Fibroblast of skin of abdomen (primary cell): ENCODE data around the gene HVCN1. TPM values are rescaled to one million over a fixed set of nuclear protein-coding genes. Genes with fewer than 3 reads are reported as not detected.
"Not testable (repeated sequence)": the region's sequence is repeated elsewhere in the genome, so short reads cannot be mapped to it uniquely, and the experiment has no call there.

Experiments
- DNase-seq: peaks from one replicate; pipeline ENCODE4 v3.0.0-alpha.2; 2013
- polyA plus RNA-seq, 2 experiments: library from polyadenylated mRNA; unstranded; fragments of 120-200 nt; gene quantifications; one replicate each; pipeline ENCODE4 v1.2.1, GENCODE V29; 2013; ENCODE audit not compliant: insufficient read length in 2 of 2

HVCN1 gene
- polyA plus RNA-seq (2013, experiment 1 of 2; ENCODE audit: insufficient read length): 4.1 TPM
- 3.8 TPM for polyA plus RNA-seq (2013, experiment 2 of 2; ENCODE audit: insufficient read length)

DNA sequence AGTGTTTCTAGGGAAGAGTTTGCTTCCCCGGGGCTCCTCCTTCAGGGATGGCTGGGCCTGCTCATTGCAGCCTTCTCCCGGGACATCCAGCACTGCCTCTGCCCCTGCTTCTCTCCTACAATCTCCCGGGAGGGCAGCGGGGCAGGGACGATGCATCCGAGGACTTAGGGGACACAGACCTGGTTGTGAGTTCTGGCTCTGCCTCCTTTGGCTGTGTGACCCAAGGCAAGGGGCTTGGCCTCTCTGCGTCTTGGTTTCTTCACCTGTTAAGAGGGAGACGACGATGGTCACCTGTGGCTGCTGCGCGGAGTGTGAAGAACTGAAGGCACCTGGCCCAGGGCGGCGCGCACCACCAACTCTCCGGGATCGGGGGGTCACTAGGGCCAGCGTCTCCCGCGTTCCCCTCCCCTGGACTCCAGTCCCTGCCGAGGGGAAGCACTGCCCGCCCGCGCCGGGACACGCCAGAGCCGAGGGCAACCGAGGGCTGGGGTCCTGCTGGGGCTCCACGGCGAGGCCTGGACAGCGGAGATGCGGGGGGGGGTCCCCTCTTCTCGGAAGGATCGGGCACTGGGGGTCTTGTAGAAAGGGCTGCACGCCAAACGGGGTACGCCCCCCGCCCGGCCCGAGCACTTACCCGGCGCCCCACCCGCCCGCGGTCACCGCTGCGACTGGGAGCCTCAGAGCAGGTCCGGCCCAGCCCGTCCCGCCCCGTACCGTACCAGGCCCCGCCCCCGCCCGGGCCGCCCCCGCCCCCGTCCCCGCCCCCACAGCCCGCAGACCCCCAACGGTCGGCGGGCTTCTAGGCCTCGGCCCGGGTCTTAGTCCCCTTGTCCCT lies at the start of gene HVCN1:
Gene HVCN1 (minus strand): TSS at position 670 of the 835 bp plus-strand sequence. CDS start 5,870 bp downstream, outside the sequence.
- peak; percentile 5 for DNase-seq

GRCh38 chr12:110737532-110737931 lies 48.6 kb upstream of the HVCN1 start:
- no peak for DNase-seq

DNA sequence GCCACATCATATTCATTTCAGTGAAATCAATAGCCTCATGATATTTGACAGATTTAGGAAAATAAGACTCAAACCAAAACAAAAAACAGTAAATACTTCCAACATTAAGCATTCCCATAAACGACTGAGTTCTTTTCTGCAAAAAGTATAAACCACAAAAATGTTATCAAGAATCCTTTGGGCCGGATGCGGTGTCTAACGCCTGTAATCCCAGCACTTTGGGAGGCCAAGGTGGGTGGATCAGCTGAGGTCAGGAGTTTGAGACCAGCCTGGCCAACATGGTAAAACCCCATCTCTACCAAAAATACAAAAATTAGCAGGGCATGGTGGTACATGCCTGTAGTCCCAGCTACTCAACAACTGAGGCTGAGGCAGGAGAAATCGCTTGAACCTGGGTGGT lies 48.1 kb upstream of the HVCN1 start:
- not testable (repeated sequence) for DNase-seq

DNA sequence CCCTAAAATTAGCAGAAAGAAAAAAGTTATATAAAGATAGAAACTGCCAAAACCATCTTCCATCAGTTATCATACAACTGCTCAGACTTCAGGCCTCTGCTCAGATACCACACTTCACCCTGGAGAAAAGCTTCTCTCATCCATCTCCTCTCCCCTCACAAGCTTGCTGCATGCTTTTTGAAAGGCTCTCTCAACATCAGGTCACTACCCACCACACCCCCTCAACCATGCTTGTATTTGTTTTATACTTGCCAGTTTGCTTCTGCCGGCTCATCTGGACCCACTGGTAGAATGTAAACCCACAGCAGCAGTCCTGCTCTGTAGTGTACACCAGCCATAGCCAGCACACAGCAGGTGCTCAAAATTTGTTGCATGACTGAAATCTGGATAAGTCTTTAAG lies 45.0 kb upstream of the HVCN1 start:
- DNase-seq: no peak

DNA sequence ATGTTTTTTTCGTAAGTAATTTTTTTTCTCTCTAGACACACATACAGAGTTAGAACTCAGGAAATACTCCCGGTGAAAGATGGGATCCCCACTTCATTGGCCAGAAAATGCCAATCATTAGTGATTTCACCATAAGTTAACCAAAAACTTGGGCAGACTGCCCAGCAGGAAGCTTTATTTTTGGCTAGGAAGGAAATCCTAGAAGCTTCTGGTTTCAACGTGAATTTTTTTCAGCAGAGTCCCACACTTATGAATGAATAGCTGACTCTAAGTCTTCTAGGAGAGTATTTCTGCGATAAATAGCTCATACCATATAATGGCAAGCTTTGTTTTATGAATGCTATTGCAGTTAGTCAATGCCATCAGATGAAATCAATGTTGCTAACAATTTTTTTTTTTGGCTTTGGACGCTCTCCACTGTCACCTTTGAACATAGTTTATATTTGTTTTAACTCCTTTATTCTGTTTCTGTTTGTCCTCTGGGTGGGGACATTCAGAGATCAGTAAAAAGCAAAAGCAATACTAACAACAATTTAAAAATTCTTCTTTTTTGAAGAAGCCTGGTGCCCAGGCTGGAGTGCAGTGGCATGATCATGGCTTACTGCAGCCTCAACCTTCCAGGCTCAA lies 44.3 kb upstream of the HVCN1 start:
- DNase-seq: peak; percentile 66

DNA sequence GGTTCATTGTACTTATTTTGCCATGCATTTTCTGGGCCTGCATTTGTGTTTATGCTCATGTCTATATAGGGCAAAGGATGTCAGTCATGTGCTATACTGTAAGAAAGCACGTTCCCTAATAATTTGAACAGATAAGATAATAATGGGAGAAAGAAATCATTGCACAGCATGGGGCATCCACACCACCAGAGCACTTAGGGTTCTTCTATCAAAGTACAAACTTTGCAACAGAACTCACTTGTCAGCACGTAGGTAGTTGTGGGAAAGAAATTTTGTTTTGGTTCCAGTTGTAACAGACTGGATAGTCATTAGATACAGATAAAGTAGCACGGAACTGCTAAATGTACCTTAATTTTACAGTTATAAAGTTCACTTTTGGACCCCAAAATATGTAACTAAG lies 43.7 kb upstream of the HVCN1 start:
- no peak for DNase-seq

DNA sequence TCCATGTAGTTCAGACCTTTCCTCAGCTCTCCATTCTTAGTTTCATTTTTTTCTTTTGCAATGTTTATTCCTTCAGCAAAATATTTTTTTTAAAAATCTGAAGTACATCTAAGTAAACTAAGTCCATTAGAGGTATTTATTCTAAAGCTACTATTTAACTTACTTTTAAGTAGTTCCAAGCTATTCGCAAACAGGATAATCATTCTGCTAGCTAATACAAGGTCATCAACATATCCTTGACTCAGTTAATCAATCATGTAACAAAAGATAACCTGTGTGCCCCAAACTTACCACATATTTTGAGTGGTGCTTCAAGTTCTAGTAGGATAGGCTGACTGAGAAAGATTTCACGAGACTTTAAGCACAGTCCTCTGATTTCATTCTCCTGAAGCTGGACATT lies 42.6 kb upstream of the HVCN1 start:
- no peak for DNase-seq

GRCh38 chr12:110728628-110729027 lies 39.7 kb upstream of the HVCN1 start:
- DNase-seq: no peak

DNA sequence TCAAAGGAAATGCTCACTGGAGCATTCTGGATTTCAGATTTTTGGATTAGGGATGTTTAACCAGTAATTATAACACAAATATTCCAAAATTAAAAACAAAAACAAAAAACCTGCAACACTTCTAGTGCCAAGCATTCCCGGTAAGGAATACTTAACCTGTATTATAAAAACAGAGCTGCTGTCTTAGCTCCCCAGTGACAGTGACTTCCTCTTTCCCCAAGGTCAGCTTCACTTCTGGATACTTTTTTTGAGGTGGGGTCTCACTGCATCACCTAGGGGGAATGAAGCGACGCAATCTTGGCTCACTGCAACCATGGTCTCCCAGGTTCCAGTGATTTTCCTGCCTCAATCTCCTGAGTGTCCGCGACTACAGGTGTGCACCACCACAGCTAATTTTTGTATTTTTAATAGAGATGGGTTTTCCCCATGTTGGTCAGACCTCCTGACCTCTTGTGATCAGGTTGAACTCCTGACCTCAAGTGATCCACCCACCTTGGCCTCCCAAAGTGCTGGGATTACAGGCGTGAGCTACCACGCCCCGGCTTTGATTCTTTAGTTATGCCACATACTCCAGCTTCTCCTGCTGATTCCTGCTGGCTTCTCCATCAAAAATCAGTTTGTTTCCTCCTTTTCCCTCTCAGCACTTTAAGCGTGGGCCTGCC lies 37.9 kb upstream of the HVCN1 start:
- DNase-seq: no peak

DNA sequence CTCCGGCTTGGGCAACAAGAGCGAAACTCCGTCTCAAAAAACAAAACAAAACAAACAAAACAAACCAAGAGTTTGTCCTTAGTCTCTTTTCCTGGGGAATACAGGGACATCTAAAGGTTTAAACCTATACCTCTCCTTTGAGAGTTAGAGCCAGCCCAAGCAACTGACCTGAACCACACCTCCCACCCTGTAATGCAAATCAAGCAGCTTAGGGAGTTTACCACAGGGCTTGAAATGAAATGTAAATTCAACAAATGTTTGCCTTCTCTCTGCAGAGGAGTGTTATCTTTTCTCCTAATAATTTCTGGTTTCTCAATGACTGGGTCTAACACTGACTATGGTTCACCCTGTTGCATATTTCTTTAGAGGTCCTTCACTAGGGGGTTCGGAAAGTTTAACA lies 37.1 kb upstream of the HVCN1 start:
- DNase-seq: no peak

DNA sequence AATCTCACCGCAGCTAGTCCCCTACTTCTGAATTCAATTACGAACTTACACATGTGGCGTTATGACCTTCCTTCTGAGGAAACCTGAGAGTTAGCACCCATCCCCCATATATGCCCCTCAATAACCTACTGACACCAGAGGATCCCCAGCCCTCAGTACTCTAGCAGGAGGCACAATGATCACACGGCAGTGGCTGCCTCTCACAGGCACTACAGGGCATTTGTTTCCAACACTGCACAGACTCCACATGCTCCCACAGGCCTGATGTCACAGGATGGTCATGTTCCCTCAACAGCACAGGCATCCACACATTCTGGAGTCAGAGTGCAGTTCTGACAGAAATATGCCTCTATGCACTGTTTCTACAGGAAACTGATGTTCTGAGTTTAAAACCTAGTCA lies 36.4 kb upstream of the HVCN1 start:
- DNase-seq: no peak

GRCh38 chr12:110722892-110723291 lies 34.0 kb upstream of the HVCN1 start:
- not testable (repeated sequence) for DNase-seq

GRCh38 chr12:110721570-110721969 lies 32.7 kb upstream of the HVCN1 start:
- no peak for DNase-seq

DNA sequence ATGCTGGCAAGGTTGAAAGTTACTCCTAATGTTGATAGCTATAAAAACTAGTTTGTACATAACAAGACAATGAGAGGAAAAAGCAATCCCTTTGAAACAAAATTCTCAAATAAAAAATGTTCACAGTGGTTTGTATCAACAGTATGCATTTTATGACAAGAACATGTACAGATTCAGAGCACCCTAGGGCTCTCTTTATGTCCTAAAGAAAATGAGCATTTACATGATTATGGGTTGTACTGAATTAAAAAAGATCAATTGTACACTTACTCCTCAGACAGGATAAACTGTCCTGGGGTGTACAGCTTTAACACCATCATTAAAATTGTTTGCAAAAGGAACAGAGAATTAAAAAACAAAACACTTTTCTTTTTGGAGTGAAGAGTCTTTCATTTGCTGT lies 31.6 kb upstream of the HVCN1 start:
- DNase-seq: no peak

GRCh38 chr12:110718222-110718908 lies 29.4 kb upstream of the HVCN1 start:
- DNase-seq: no peak

DNA sequence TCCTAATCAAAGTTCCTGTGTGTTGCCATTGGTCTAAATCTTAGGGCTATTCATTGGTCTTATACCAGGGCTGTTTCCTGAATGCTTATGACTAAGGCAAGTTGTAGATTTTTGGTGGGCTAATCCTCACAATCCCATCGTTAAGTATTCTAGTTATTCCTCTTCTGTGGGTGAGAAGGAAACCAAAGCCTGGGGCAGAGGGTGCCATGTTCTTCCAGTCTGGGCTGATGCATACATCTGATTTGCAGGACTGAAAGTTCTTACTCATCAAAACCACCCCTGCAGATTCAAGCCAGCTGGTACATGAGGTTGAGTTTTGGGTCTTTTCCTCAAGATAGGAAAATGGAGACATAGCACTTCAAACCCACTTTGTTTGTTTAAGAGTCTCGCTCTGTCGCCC lies 28.1 kb upstream of the HVCN1 start:
- no peak for DNase-seq

GRCh38 chr12:110708917-110709316 lies 20.0 kb upstream of the HVCN1 start:
- no peak for DNase-seq

GRCh38 chr12:110705309-110705708 lies 16.4 kb upstream of the HVCN1 start:
- DNase-seq: no peak

DNA sequence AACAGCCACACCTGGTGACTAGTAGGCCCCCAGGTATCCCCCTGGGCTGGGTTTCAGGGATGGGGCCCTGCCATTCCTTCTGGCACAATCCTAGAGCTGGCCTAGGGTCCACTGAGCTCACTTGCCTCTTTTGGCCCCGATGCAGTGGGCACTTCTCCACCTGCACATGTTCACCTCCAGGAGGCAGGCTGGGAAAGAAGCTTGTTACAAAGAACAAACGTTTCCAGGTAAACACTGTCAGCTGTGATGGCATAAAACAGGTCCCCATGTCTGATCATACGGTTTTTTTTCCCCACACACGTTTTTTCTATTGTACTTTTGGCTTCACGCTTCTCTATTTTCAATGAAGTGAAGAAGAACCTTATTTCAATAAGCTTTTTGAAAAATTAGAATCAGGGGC lies 15.8 kb upstream of the HVCN1 start:
- DNase-seq: no peak

- no peak for DNase-seq
Observed at GRCh38 chr12:110704231-110704630, 15.3 kb upstream of the HVCN1 start.

DNA sequence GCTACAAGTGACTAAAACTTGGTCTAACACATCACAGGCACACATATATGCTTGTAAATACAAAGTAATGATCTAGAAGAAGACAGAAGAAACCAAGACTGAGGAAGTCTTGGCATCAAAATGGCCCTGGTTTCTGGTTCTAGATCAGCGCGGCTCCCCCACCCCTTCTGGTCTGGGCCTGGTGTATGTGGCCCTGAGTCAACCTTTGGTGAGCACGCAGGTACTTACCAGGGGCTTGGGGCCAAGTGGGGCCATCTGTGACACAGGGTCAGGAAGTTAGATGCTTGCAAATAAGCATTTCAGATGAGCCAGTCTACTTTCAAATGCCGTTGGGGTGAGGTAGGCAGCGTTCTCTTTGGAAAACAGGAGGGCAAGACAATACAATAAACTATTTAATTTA lies 13.2 kb upstream of the HVCN1 start:
- DNase-seq: no peak

GRCh38 chr12:110699591-110700445 lies 10.9 kb upstream of the HVCN1 start:
- DNase-seq: no peak
